Measurements from ENCODE around the gene VSIG10L.

VSIG10L gene

GRCh38 chr19:51361239-51361638, 19.3 kb upstream of the VSIG10L start:
- Histone ChIP-seq H3K27ac (ENCODE audit: low read depth, low read length) (no peak overlapping the region), H3K27me3 (ENCODE audit: insufficient read depth, low read length, poor library complexity) (no peaks in the 10 kb centered on the region), H2BK120ac (ENCODE audit: low read depth, low read length) (no peak overlapping the region), H3K56ac (ENCODE audit: low read length) (no peak overlapping the region), H3K36me3 (ENCODE audit: control insufficient read depth, insufficient read depth, low read length) (no peaks in the 10 kb centered on the region), H3K18ac (ENCODE audit: low read length) (no peak overlapping the region), H3K9ac (ENCODE audit: low read length) (no peak overlapping the region), H2AK5ac (ENCODE audit: low read length) (no peak overlapping the region), H3K4me3 (ENCODE audit: low read length) (no peak overlapping the region), H3K4ac (ENCODE audit: low read depth, low read length) (no peak overlapping the region), H2BK5ac (ENCODE audit: low read length) (no peak overlapping the region), H4K8ac (ENCODE audit: low read depth, low read length) (no peak overlapping the region), H3K23ac (ENCODE audit: low read length) (no peak overlapping the region), H3K79me2 (ENCODE audit: control insufficient read depth, insufficient read depth, low read length) (no peaks in the 10 kb centered on the region), H3K4me2 (ENCODE audit: low read length) (no peak overlapping the region), H2BK15ac (replicated peaks; ENCODE audit: low read depth) (no peak overlapping the region), H3K4me1 (ENCODE audit: control insufficient read depth, low read depth, low read length) (peaks cover 10% of the 10 kb centered on the region), H3K79me1 (ENCODE audit: low read length) (peaks cover 2% of the 10 kb centered on the region), H4K5ac (ENCODE audit: low read length) (no peak overlapping the region)
- no peak for DNase-seq
- WGBS (ENCODE audit: extremely low coverage, insufficient coverage, low lambda C conversion rate), result no CpG with 5 or more reads among the region's 13 CpGs

- H4K5ac ChIP-seq (ENCODE audit: low read length), result no peak overlapping the region
- H4K8ac ChIP-seq (ENCODE audit: low read depth, low read length), result no peak overlapping the region
- no peak overlapping the region for H2BK5ac ChIP-seq (ENCODE audit: low read length)
- H3K56ac ChIP-seq (ENCODE audit: low read length), result no peak overlapping the region
- WGBS (ENCODE audit: extremely low coverage, insufficient coverage, low lambda C conversion rate), result no CpG with 5 or more reads among the region's 4 CpGs
- no peak overlapping the region for H2BK15ac ChIP-seq (replicated peaks; ENCODE audit: low read depth)
- peaks cover 7% of the 10 kb centered on the region for H3K4me1 ChIP-seq (ENCODE audit: control insufficient read depth, low read depth, low read length)
- no peak for DNase-seq
- H3K27ac ChIP-seq (ENCODE audit: low read depth, low read length), result no peak overlapping the region
- no peak overlapping the region for H2BK120ac ChIP-seq (ENCODE audit: low read depth, low read length)
- no peak overlapping the region for H3K4me3 ChIP-seq (ENCODE audit: low read length)
- H2AK5ac ChIP-seq (ENCODE audit: low read length), result no peak overlapping the region
- no peaks in the 10 kb centered on the region for H3K36me3 ChIP-seq (ENCODE audit: control insufficient read depth, insufficient read depth, low read length)
- H3K9ac ChIP-seq (ENCODE audit: low read length), result no peak overlapping the region
- H3K23ac ChIP-seq (ENCODE audit: low read length), result no peak overlapping the region
- H3K18ac ChIP-seq (ENCODE audit: low read length), result no peak overlapping the region
- no peaks in the 10 kb centered on the region for H3K79me2 ChIP-seq (ENCODE audit: control insufficient read depth, insufficient read depth, low read length)
- no peak overlapping the region for H3K4ac ChIP-seq (ENCODE audit: low read depth, low read length)
- H3K4me2 ChIP-seq (ENCODE audit: low read length), result no peak overlapping the region
- no peaks in the 10 kb centered on the region for H3K27me3 ChIP-seq (ENCODE audit: insufficient read depth, low read length, poor library complexity)
- peaks cover under 1% of the 10 kb centered on the region for H3K79me1 ChIP-seq (ENCODE audit: low read length)
Observed at GRCh38 chr19:51359294-51359693, 17.4 kb upstream of the VSIG10L start.

GRCh38 chr19:51357952-51358351, 16.0 kb upstream of the VSIG10L start:
- Histone ChIP-seq H4K5ac (ENCODE audit: low read length) (no peak overlapping the region), H3K79me2 (ENCODE audit: control insufficient read depth, insufficient read depth, low read length) (no peaks in the 10 kb centered on the region), H2BK120ac (ENCODE audit: low read depth, low read length) (no peak overlapping the region), H3K79me1 (ENCODE audit: low read length) (no peaks in the 10 kb centered on the region), H3K56ac (ENCODE audit: low read length) (no peak overlapping the region), H3K4me3 (ENCODE audit: low read length) (no peak overlapping the region), H3K23ac (ENCODE audit: low read length) (no peak overlapping the region), H3K36me3 (ENCODE audit: control insufficient read depth, insufficient read depth, low read length) (no peaks in the 10 kb centered on the region), H4K8ac (ENCODE audit: low read depth, low read length) (no peak overlapping the region), H2BK15ac (replicated peaks; ENCODE audit: low read depth) (no peak overlapping the region), H3K4me2 (ENCODE audit: low read length) (no peak overlapping the region), H2BK5ac (ENCODE audit: low read length) (no peak overlapping the region), H3K18ac (ENCODE audit: low read length) (no peak overlapping the region), H3K4me1 (ENCODE audit: control insufficient read depth, low read depth, low read length) (peaks cover 8% of the 10 kb centered on the region), H3K27ac (ENCODE audit: low read depth, low read length) (no peak overlapping the region), H3K4ac (ENCODE audit: low read depth, low read length) (no peak overlapping the region), H2AK5ac (ENCODE audit: low read length) (no peak overlapping the region), H3K9ac (ENCODE audit: low read length) (no peak overlapping the region), H3K27me3 (ENCODE audit: insufficient read depth, low read length, poor library complexity) (no peaks in the 10 kb centered on the region)
- no CpG with 5 or more reads among the region's 7 CpGs for WGBS (ENCODE audit: extremely low coverage, insufficient coverage, low lambda C conversion rate)
- no peak for DNase-seq

- H3K18ac ChIP-seq (ENCODE audit: low read length), result no peak overlapping the region
- peaks cover 5% of the 10 kb centered on the region for H3K4me1 ChIP-seq (ENCODE audit: control insufficient read depth, low read depth, low read length)
- WGBS (ENCODE audit: extremely low coverage, insufficient coverage, low lambda C conversion rate), result no CpG with 5 or more reads among the region's 10 CpGs
- no peaks in the 10 kb centered on the region for H3K79me1 ChIP-seq (ENCODE audit: low read length)
- no peaks in the 10 kb centered on the region for H3K36me3 ChIP-seq (ENCODE audit: control insufficient read depth, insufficient read depth, low read length)
- H2AK5ac ChIP-seq (ENCODE audit: low read length), result no peak overlapping the region
- H3K56ac ChIP-seq (ENCODE audit: low read length), result no peak overlapping the region
- H2BK5ac ChIP-seq (ENCODE audit: low read length), result no peak overlapping the region
- no peak overlapping the region for H4K8ac ChIP-seq (ENCODE audit: low read depth, low read length)
- H3K4me2 ChIP-seq (ENCODE audit: low read length), result no peak overlapping the region
- H3K23ac ChIP-seq (ENCODE audit: low read length), result no peak overlapping the region
- H3K4ac ChIP-seq (ENCODE audit: low read depth, low read length), result no peak overlapping the region
- DNase-seq, result no peak
- no peaks in the 10 kb centered on the region for H3K27me3 ChIP-seq (ENCODE audit: insufficient read depth, low read length, poor library complexity)
- H3K4me3 ChIP-seq (ENCODE audit: low read length), result no peak overlapping the region
- H2BK120ac ChIP-seq (ENCODE audit: low read depth, low read length), result no peak overlapping the region
- no peak overlapping the region for H4K5ac ChIP-seq (ENCODE audit: low read length)
- no peak overlapping the region for H2BK15ac ChIP-seq (replicated peaks; ENCODE audit: low read depth)
- H3K79me2 ChIP-seq (ENCODE audit: control insufficient read depth, insufficient read depth, low read length), result no peaks in the 10 kb centered on the region
- H3K9ac ChIP-seq (ENCODE audit: low read length), result no peak overlapping the region
- no peak overlapping the region for H3K27ac ChIP-seq (ENCODE audit: low read depth, low read length)
Observed at GRCh38 chr19:51356159-51356801, 14.3 kb upstream of the VSIG10L start.

- no peaks in the 10 kb centered on the region for H3K36me3 ChIP-seq (ENCODE audit: control insufficient read depth, insufficient read depth, low read length)
- no peaks in the 10 kb centered on the region for H3K79me1 ChIP-seq (ENCODE audit: low read length)
- H2BK120ac ChIP-seq (ENCODE audit: low read depth, low read length), result no peak overlapping the region
- H3K18ac ChIP-seq (ENCODE audit: low read length), result no peak overlapping the region
- H4K5ac ChIP-seq (ENCODE audit: low read length), result no peak overlapping the region
- no peak overlapping the region for H3K23ac ChIP-seq (ENCODE audit: low read length)
- H3K4me1 ChIP-seq (ENCODE audit: control insufficient read depth, low read depth, low read length), result peaks cover 5% of the 10 kb centered on the region
- H2BK5ac ChIP-seq (ENCODE audit: low read length), result no peak overlapping the region
- H2BK15ac ChIP-seq (replicated peaks; ENCODE audit: low read depth), result no peak overlapping the region
- no peak overlapping the region for H2AK5ac ChIP-seq (ENCODE audit: low read length)
- no peak overlapping the region for H3K4ac ChIP-seq (ENCODE audit: low read depth, low read length)
- peak; percentile 84 for DNase-seq
- no CpG with 5 or more reads among the region's 8 CpGs for WGBS (ENCODE audit: extremely low coverage, insufficient coverage, low lambda C conversion rate)
- no peak overlapping the region for H3K9ac ChIP-seq (ENCODE audit: low read length)
- H3K4me3 ChIP-seq (ENCODE audit: low read length), result no peak overlapping the region
- H3K4me2 ChIP-seq (ENCODE audit: low read length), result no peak overlapping the region
- H4K8ac ChIP-seq (ENCODE audit: low read depth, low read length), result no peak overlapping the region
- H3K27me3 ChIP-seq (ENCODE audit: insufficient read depth, low read length, poor library complexity), result no peaks in the 10 kb centered on the region
- no peaks in the 10 kb centered on the region for H3K79me2 ChIP-seq (ENCODE audit: control insufficient read depth, insufficient read depth, low read length)
- no peak overlapping the region for H3K27ac ChIP-seq (ENCODE audit: low read depth, low read length)
- no peak overlapping the region for H3K56ac ChIP-seq (ENCODE audit: low read length)
Observed at GRCh38 chr19:51354742-51355148, 12.8 kb upstream of the VSIG10L start.

All from mesendoderm (in vitro differentiated cells).